Heart right ventricle (tissue), 16 donors: ENCODE data around the gene SYNE3. TPM values are rescaled to one million over a fixed set of nuclear protein-coding genes. Genes with fewer than 3 reads are reported as not detected.

Experiments used
- ATAC-seq, 8 donors: fragments of 200-7000 bp; cut with Tn5 transposase; one replicate each; pipeline ENCODE4 v1.9.1; 2020; ENCODE audit warnings: mild to moderate bottlenecking in 8 of 8, moderate library complexity in 8 of 8, moderate number of reproducible peaks in 1 of 8
- DNase-seq, 2 donors: peaks; one replicate each; pipeline ENCODE4 v3.0.0-alpha.2; 2020
- H3K27ac ChIP-seq, 10 donors: fragments of 200-600 bp; sonication (generic) in 2 of 10; one replicate each; pipeline versions ENCODE4 v1.5.0 to v1.8.0; 2020 to 2022; ENCODE audit warnings: mild to moderate bottlenecking in 3 of 10
- H3K27me3 ChIP-seq, 7 donors: fragments of 200-600 bp; one replicate each; pipeline ENCODE4 v1.8.0; 2021 to 2022; ENCODE audit warnings: mild to moderate bottlenecking in 2 of 7
- H3K36me3 ChIP-seq, 9 donors: fragments of 200-600 bp; sonication (generic) in 1 of 9; one replicate each; pipeline versions ENCODE4 v1.5.0 to v1.8.0; 2020 to 2022; ENCODE audit warnings: mild to moderate bottlenecking in 2 of 9
- H3K4me1 ChIP-seq, 9 donors: fragments of 200-600 bp; sonication (generic) in 1 of 9; one replicate each; pipeline versions ENCODE4 v1.5.0 to v1.8.0; 2020 to 2022; ENCODE audit warnings: mild to moderate bottlenecking in 4 of 9
- H3K4me3 ChIP-seq, 10 donors: fragments of 200-600 bp; sonication (generic) in 2 of 10; one replicate each; pipeline versions ENCODE4 v1.5.0 to v1.8.0; 2020 to 2022; ENCODE audit warnings: mild to moderate bottlenecking in 7 of 10, moderate library complexity in 2 of 10
- H3K9me3 ChIP-seq, 11 donors: fragments of 200-600 bp in 10 of 11; sonication (generic) in 2 of 11; one replicate each; pipeline versions ENCODE4 v1.5.0 to v1.8.0; 2013 to 2022; ENCODE audit warnings: mild to moderate bottlenecking in 2 of 11, control low read depth in 1 of 11, moderate library complexity in 1 of 11
- WGBS, 2 donors: extraction: QIAGEN DNeasy Blood & Tissue Kit; methylation state at CpG; one replicate each; pipeline ENCODE4 v1.1.7; 2013; ENCODE audit warnings: inconsistent platforms in 1 of 2; 5-methylcytosine and 5-hydroxymethylcytosine counted together
- intact Hi-C, 10 donors: fragments of 100-400 bp; cut with DNase I; formaldehyde crosslinking; loops; one replicate each; pipeline versions ENCODE4 v1.11.1 to v1.14.2; 2022
- polyA plus RNA-seq, 2 donors: library from polyadenylated mRNA; stranded (reverse); fragments of 200-250 nt; gene quantifications; one replicate each; pipeline ENCODE4 v1.2.3, GENCODE V29; 2013
- total RNA-seq, 10 donors: library from RNA; stranded (reverse); fragmentation: NEBNext Ultra II Directional in 3 of 10; extraction: Animal tissue kit (Norgen Biotek cat#: 25700) in 3 of 10; gene quantifications; one replicate each; pipeline versions ENCODE4 v1.2.1 to v1.2.4, GENCODE V29; 2021 to 2023
- TF ChIP-seq, protein P1 (sequence below), 9 donors: fragments of 200-600 bp; sonication (generic) in 2 of 9; IDR thresholded peaks; one replicate each; pipeline versions ENCODE4 v1.5.0 to v1.8.0; 2021 to 2022; ENCODE audit warnings: antibody characterized with exemption in 9 of 9, mild to moderate bottlenecking in 5 of 9, moderate library complexity in 1 of 9
- donor health status: Arrhythmogenic right ventricular cardiomyopathy.
- donor health status: ischemic (EF 13 %, LVEDD 7.1; RV severe dilation, severe dysfunction).
- donor health status: healthy with polysubstance abuse.
- donor health status: DM: no; HTN: yes; CAD: no.
- donor health status: DM: no; HTN: no; CAD: no.
- donor health status: ischemic (EF 25% LVEDD 6.9; RV normal size, moderate dysfunction).
- donor health status: ischemic (EF 25% LVEDD 5.7; RV mildly dilated, moderate dysfunction).
- donor health status: healthy.
- donor health status: DM: yes; HTN: yes; CAD: no.
- donor health status: Ischemic cardiomyopathy.
- donor health status: ischemic (EF 35%, LVEDD 5.7; RV mildly dilated, moderate dysfunction).
- donor health status: nonischemic (EF 11% LVEDD 7.7; RV severe dilation, severe dysfunction).
- donor health status: DM: yes; HTN: yes; CAD: no.
- donor health status: PGD.
- donor health status: ischemic (EF 29% LVEDD 5.4; RV normal size, mild dysfunction).
- donor health status: nonischemic (EF 23%, LVEDD 6.1; RV moderate dilation, normal function).

SYNE3 gene
- total and polyA plus RNA-seq, 12 donors = 1.5 to 15.4 (median 8.8) TPM

DNA sequence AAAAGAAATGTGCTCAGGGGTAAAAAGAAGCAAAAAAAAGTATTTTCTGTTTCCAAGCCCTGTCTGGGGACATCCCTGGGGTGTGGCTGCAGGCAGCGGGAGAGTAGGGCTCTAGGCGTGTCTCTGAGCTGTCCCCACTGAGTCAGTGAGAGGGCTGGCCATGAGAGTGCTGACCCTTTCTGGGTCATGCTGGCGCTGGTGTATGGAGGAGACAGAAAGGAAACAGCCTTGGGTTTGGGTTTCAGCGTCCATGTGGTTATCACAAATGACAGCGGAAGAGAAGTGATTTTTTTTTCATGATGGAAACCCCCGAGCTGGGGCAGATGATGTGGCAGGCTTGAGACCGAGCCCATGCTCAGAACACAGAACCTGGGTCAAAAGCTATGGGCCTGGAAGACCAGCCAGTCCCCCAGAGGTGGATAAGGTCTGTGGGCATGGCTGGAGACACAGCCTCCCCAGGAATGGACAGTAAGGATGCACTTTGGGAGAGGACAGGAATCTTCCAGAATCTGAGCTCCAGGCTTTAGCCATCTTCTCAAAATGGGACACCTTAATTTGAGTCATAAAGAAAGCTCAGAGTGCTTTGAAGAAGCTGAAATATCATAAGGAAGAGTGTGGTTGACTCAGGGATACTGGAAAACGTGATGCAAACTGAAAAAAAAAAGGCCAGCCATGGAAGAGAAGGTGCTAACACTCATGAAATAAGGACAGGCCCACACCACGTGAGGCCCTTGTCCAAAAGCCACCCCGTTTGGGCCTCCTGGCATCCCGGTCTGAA lies 36.2 kb downstream of the SYNE3 start:
- Histone ChIP-seq H3K4me3 (no peak overlapping the region), H3K9me3 (peaks cover 0 to 3% (median 0%) of the 10 kb centered on the region in 11 donors), H3K27me3 (no peaks in the 10 kb centered on the region), H3K4me1 (peaks cover 17 to 80% (median 41%) of the 10 kb centered on the region in 9 donors), H3K27ac (peak overlapping the region in 9 of 10 donors; percentile 32 to 89 (median 68)), H3K36me3 (peaks cover 0 to 11% (median 0%) of the 10 kb centered on the region in 9 donors)
- 61 to 72% methylated on average over 11 of the region's 11 CpGs for WGBS, 2 donors
- peak; percentile 68 to 88 (median 78) for ATAC-seq
- intact Hi-C loops = loop anchor here in 1 of 10 donors (5.0 kb wide), 1 partner anchor 37 kb away; the partner anchor contains the start of gene SYNE3
- TF ChIP-seq, protein P1, sequence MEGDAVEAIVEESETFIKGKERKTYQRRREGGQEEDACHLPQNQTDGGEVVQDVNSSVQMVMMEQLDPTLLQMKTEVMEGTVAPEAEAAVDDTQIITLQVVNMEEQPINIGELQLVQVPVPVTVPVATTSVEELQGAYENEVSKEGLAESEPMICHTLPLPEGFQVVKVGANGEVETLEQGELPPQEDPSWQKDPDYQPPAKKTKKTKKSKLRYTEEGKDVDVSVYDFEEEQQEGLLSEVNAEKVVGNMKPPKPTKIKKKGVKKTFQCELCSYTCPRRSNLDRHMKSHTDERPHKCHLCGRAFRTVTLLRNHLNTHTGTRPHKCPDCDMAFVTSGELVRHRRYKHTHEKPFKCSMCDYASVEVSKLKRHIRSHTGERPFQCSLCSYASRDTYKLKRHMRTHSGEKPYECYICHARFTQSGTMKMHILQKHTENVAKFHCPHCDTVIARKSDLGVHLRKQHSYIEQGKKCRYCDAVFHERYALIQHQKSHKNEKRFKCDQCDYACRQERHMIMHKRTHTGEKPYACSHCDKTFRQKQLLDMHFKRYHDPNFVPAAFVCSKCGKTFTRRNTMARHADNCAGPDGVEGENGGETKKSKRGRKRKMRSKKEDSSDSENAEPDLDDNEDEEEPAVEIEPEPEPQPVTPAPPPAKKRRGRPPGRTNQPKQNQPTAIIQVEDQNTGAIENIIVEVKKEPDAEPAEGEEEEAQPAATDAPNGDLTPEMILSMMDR (IDR thresholded peaks at IDR 0.05) = no peak
- peak; percentile 63 to 66 for DNase-seq

DNA sequence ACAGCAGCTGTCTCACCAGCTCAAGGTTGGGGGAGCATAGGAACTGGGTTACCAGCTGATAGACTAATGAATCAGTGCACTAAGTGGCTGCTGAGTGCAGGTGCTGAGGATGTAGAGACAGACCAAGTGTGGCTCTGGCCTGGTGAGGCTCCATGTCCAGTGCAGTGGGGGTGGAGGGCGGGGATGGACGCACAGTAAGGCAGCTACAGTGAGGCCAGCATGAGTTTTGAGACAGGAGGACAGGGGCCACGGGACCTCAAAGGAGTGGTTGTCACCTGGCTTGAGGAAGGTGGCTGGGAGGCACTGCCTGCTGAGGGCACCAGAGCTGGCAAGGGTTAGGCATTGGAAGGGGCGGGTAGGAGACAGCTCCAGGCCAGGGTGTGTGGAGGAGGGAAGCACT lies 37.0 kb downstream of the SYNE3 start:
- no peak overlapping the region for H3K4me3 ChIP-seq
- 85 to 91% methylated on average over 4 of the region's 4 CpGs for WGBS, 2 donors
- H3K4me1 ChIP-seq = peaks cover 17 to 72% (median 41%) of the 10 kb centered on the region in 9 donors
- no peaks in the 10 kb centered on the region for H3K27me3 ChIP-seq
- H3K27ac ChIP-seq = peak overlapping the region in 7 of 10 donors; percentile 25 to 89 (median 36)
- TF ChIP-seq, protein P1 (IDR thresholded peaks at IDR 0.05) = no peak
- intact Hi-C loops = no loop called here
- H3K9me3 ChIP-seq = peaks cover 0 to 3% (median 0%) of the 10 kb centered on the region in 11 donors
- DNase-seq (no peak), ATAC-seq (no peak)
- H3K36me3 ChIP-seq = peaks cover 0 to 19% (median 0%) of the 10 kb centered on the region in 9 donors

DNA sequence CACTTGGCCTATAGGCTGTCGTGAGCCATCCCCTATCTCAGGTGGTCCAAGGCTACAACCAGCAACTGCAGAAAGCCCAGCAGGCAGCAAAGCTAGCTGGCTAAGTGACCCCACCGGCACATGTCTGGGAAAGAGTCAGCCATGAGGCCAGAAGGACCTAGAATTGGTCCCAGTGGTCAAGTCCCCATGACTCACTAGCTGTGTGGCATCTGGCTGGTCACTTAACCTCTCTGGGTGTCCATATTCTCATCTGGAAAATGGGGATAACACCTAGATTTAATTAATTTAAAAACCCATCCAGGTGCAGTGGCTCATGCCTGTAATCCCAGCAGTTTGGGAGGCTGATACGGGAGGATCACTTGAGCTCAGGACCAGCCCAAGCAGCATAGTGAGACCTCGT lies 37.6 kb downstream of the SYNE3 start:
- intact Hi-C loops = no loop called here
- TF ChIP-seq, protein P1 (IDR thresholded peaks at IDR 0.05) = no peak
- WGBS, 2 donors = 93 to 97% methylated on average over 4 of the region's 4 CpGs
- H3K9me3 ChIP-seq = peaks cover 0 to 3% (median 0%) of the 10 kb centered on the region in 11 donors
- H3K36me3 ChIP-seq = peaks cover 0 to 25% (median 4%) of the 10 kb centered on the region in 9 donors
- no peaks in the 10 kb centered on the region for H3K27me3 ChIP-seq
- DNase-seq (no peak), ATAC-seq (no peak)
- H3K4me3 ChIP-seq = no peak overlapping the region
- H3K27ac ChIP-seq = peak overlapping the region in 1 of 10 donors; percentile 22
- H3K4me1 ChIP-seq = peaks cover 12 to 65% (median 35%) of the 10 kb centered on the region in 9 donors

DNA sequence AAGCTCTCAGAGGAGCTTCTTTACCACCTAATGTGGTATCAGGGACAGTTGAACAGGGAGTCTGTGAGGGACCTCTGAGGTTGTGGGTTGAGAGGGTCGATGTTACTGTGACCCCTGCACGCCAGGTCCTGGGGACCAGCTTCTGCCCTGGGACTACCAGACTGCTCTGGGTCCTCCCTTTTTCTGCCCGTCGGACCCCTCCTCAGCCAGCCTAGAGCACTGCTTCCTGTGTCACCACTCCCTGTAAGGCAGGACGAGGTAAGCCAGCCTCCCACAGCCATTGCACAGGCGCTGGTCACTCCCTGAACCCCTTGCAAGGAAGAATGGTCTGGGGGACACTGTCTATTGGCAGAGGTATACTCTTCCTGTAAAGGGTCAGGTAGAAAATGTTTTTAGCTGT lies 38.1 kb downstream of the SYNE3 start:
- 92 to 93% methylated on average over 6 of the region's 6 CpGs for WGBS, 2 donors
- intact Hi-C loops = no loop called here
- H3K36me3 ChIP-seq = peaks cover 0 to 27% (median 4%) of the 10 kb centered on the region in 9 donors
- ATAC-seq = no peak
- no peak for DNase-seq
- H3K4me1 ChIP-seq = peaks cover 8 to 60% (median 31%) of the 10 kb centered on the region in 9 donors
- peaks cover 0 to 3% (median 0%) of the 10 kb centered on the region in 11 donors for H3K9me3 ChIP-seq
- H3K27me3 ChIP-seq = no peaks in the 10 kb centered on the region
- no peak overlapping the region for H3K4me3 ChIP-seq
- peak overlapping the region in 1 of 10 donors; percentile 27 for H3K27ac ChIP-seq
- TF ChIP-seq, protein P1 (IDR thresholded peaks at IDR 0.05) = no peak
